ENCODE data around the gene MRPS18A. TPM values are rescaled to one million over a fixed set of nuclear protein-coding genes. Genes with fewer than 3 reads are reported as not detected.

Gene MRPS18A
- total and polyA plus RNA-seq, 2 of the 13 experiments (the other 11 are each of a cell fraction or from before 2014, with no cell fraction given) = 87.8 to 89.1 TPM

DNA sequence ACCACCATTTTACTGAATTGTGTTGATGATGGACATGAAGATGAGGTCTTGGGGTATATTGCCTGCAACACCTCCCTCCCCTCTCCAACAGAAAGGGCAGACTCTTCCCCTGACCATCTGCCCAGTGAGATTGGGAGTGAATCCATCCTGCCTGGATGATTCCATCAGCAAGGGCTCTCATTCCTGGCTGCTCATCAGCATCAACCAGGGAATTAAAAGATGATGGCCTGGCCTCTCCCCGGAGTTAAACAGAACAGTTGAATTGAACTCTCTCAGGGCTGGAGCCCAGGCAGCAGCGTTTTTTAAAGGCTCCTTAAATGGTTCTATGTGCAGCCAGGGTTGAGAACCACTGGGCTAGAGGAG lies 14.6 kb upstream of the MRPS18A start:
- WGBS (ENCODE audit: low lambda C conversion rate) = 0% methylated on average over 2 of the region's 2 CpGs
- H3K27ac ChIP-seq (ENCODE audit: extremely low read length, insufficient read depth, low read length) = no peak overlapping the region
- no TSS peak for BruUV-seq (replicated peaks)
- peak overlapping the region; percentile 85 for H3K4me2 ChIP-seq (ENCODE audit: low read depth, low read length)
- CTCF ChIA-PET (ENCODE audit: low intra/inter-chr PET ratio, low total read pairs) = no interaction called here
- H3K36me3 ChIP-seq (replicated peaks in 1 of 2; ENCODE audit: control insufficient read depth in 1 of 2, insufficient read depth in 2 of 2, low read length in 2 of 2) = no peaks in the 10 kb centered on the region
- TF ChIP-seq ARNTL (CRISPR knock-in tag; IDR thresholded peaks at IDR 0.05) (no peak), KDM1A (CRISPR knock-in tag; IDR thresholded peaks at IDR 0.05) (no peak), ZNF776 (CRISPR knock-in tag; IDR thresholded peaks at IDR 0.05) (no peak), ZBTB38 (CRISPR knock-in tag; IDR thresholded peaks at IDR 0.05) (0 out of 2 replicates have a peak, but pooled peaks have one; percentile 10)
- TF ChIP-seq, protein P1, sequence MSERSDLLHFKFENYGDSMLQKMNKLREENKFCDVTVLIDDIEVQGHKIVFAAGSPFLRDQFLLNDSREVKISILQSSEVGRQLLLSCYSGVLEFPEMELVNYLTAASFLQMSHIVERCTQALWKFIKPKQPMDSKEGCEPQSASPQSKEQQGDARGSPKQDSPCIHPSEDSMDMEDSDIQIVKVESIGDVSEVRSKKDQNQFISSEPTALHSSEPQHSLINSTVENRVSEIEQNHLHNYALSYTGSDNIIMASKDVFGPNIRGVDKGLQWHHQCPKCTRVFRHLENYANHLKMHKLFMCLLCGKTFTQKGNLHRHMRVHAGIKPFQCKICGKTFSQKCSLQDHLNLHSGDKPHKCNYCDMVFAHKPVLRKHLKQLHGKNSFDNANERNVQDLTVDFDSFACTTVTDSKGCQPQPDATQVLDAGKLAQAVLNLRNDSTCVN (CRISPR knock-in tag; IDR thresholded peaks at IDR 0.05; ENCODE audit: borderline replicate concordance) = no peak
- TF ChIP-seq, protein P2, sequence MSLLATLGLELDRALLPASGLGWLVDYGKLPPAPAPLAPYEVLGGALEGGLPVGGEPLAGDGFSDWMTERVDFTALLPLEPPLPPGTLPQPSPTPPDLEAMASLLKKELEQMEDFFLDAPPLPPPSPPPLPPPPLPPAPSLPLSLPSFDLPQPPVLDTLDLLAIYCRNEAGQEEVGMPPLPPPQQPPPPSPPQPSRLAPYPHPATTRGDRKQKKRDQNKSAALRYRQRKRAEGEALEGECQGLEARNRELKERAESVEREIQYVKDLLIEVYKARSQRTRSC (CRISPR knock-in tag; IDR thresholded peaks at IDR 0.05; ENCODE audit: low read depth) = 0 out of 2 replicates have a peak, but pooled peaks have one; percentile 18
- H3K4me1 ChIP-seq (ENCODE audit: insufficient read depth, low read length) = peaks cover 90% of the 10 kb centered on the region
- no peaks in the 10 kb centered on the region for H4K20me1 ChIP-seq (ENCODE audit: insufficient read depth, low read length)
- peak overlapping the region in 2 of 3 experiments; percentile 24 to 54; a peak in 2 of 6 replicates for H3K4me3 ChIP-seq (replicated peaks in 1 of 3; ENCODE audit: insufficient read depth in 1 of 3, low read depth in 2 of 3, low read length in 3 of 3)
- intact Hi-C loops (cut with micrococcal nuclease; ENCODE audit: unreplicated experiment) (loop anchor here (2.0 kb wide), 1 partner anchor 29 kb away; no protein-coding TSS in a partner anchor), in situ Hi-C loops (cut with HindIII; ENCODE audit: extremely low pct_ligation_motif_present, low pct_unique_long_range_greater_than_20kb) (no loop called here)
- no peaks in the 10 kb centered on the region for H3K79me2 ChIP-seq (ENCODE audit: insufficient read depth, low read length)
- no peak for FAIRE-seq
- peak overlapping the region; percentile 28; the same call in 1 of the 2 replicates for H3K9ac ChIP-seq (ENCODE audit: insufficient read depth, low read depth, low read length)
- POLR2A ChIA-PET = no interaction called here
- DNase-seq (ENCODE audit: low spot score) = no peak
- peaks cover 0 to 19% of the 10 kb centered on the region in 2 experiments; a peak in 3 of 5 replicates for H3K27me3 ChIP-seq (ENCODE audit: control insufficient read depth in 1 of 2, insufficient read depth in 2 of 2, low read length in 2 of 2)
- ATAC-seq = no peak
- H2AFZ ChIP-seq (ENCODE audit: low read length) = peak overlapping the region; percentile 8
- no peaks in the 10 kb centered on the region for H3K9me3 ChIP-seq (ENCODE audit: low read length)

Data from HepG2 (cell line).